ENCODE results near the gene CALML5. TPM values are rescaled to one million over a fixed set of nuclear protein-coding genes. Genes with fewer than 3 reads are reported as not detected.

Gene CALML5
- total RNA-seq, 1 donor from 2014 or later = not detected

GRCh38 chr10:5453749-5454489 is 45.5 kb downstream of the CALML5 start:
- Mint-ChIP-seq H3K4me1 (ENCODE audit: low read depth) (peaks cover 22% of the 10 kb centered on the region), H3K27ac (ENCODE audit: unreplicated experiment) (no peak overlapping the region), H3K4me3 (ENCODE audit: unreplicated experiment) (no peak overlapping the region), H3K27me3 (ENCODE audit: low read depth) (no peaks in the 10 kb centered on the region), H3K36me3 (ENCODE audit: low read depth) (peaks cover 48% of the 10 kb centered on the region), H3K9me3 (ENCODE audit: low read depth) (no peaks in the 10 kb centered on the region)
- no peak for TF ChIP-seq CTCF (IDR thresholded peaks at IDR 0.05)
- DNase-seq (ENCODE audit: low spot score) = no peak

GRCh38 chr10:5450605-5451384 is 48.6 kb downstream of the CALML5 start:
- Mint-ChIP-seq H3K27me3 (ENCODE audit: low read depth) (no peaks in the 10 kb centered on the region), H3K4me1 (ENCODE audit: low read depth) (peaks cover 45% of the 10 kb centered on the region), H3K4me3 (ENCODE audit: unreplicated experiment) (peak overlapping the region; percentile 53), H3K36me3 (ENCODE audit: low read depth) (peaks cover 32% of the 10 kb centered on the region), H3K9me3 (ENCODE audit: low read depth) (no peaks in the 10 kb centered on the region), H3K27ac (ENCODE audit: unreplicated experiment) (no peak overlapping the region)
- no peak for TF ChIP-seq CTCF (IDR thresholded peaks at IDR 0.05)
- DNase-seq (ENCODE audit: low spot score) = no peak

- peak; percentile 60 for TF ChIP-seq CTCF (IDR thresholded peaks at IDR 0.05)
- H3K4me1 Mint-ChIP-seq (ENCODE audit: low read depth) = peaks cover 45% of the 10 kb centered on the region
- H3K9me3 Mint-ChIP-seq (ENCODE audit: low read depth) = no peaks in the 10 kb centered on the region
- DNase-seq (ENCODE audit: low spot score) = no peak
- no peaks in the 10 kb centered on the region for H3K27me3 Mint-ChIP-seq (ENCODE audit: low read depth)
- H3K36me3 Mint-ChIP-seq (ENCODE audit: low read depth) = peaks cover 24% of the 10 kb centered on the region
- H3K27ac Mint-ChIP-seq (ENCODE audit: unreplicated experiment) = peak overlapping the region; percentile 94
- H3K4me3 Mint-ChIP-seq (ENCODE audit: unreplicated experiment) = peak overlapping the region; percentile 78
Observed at GRCh38 chr10:5449823-5450222, 49.5 kb downstream of the CALML5 start.

- H3K4me1 Mint-ChIP-seq (ENCODE audit: low read depth) = peaks cover 45% of the 10 kb centered on the region
- DNase-seq (ENCODE audit: low spot score) = no peak
- H3K4me3 Mint-ChIP-seq (ENCODE audit: unreplicated experiment) = peak overlapping the region; percentile 57
- no peak for TF ChIP-seq CTCF (IDR thresholded peaks at IDR 0.05)
- H3K36me3 Mint-ChIP-seq (ENCODE audit: low read depth) = peaks cover 18% of the 10 kb centered on the region
- H3K9me3 Mint-ChIP-seq (ENCODE audit: low read depth) = no peaks in the 10 kb centered on the region
- peak overlapping the region; percentile 22 for H3K27ac Mint-ChIP-seq (ENCODE audit: unreplicated experiment)
- H3K27me3 Mint-ChIP-seq (ENCODE audit: low read depth) = no peaks in the 10 kb centered on the region
Observed at GRCh38 chr10:5449227-5449626, 50.1 kb downstream of the CALML5 start.

Other genes with a start within 250 kb of the CALML5 start
- gene UCN3, start 134.6 kb downstream of the CALML5 start, total RNA-seq = not detected in 3 replicates
- gene TUBAL3, start 94.7 kb downstream of the CALML5 start, total RNA-seq = not detected in 3 replicates
- gene NET1, start 87.0 kb downstream of the CALML5 start, total RNA-seq = 23.2 to 47.5 TPM (median 42.3 TPM) in 3 replicates
- gene CALML3, start 25.4 kb upstream of the CALML5 start, total RNA-seq = not detected in 3 replicates
- 13.8 to 14.9 TPM (median 14.0 TPM) in 3 replicates for gene ASB13, start 167.0 kb upstream of the CALML5 start, total RNA-seq
- 61.1 to 78.1 TPM (median 62.6 TPM) in 3 replicates for gene TASOR2, start 185.3 kb upstream of the CALML5 start, total RNA-seq